ENCODE measurements around the gene PDGFC. TPM values are rescaled to one million over a fixed set of nuclear protein-coding genes. Genes with fewer than 3 reads are reported as not detected.

Gene PDGFC
- total and polyA plus RNA-seq, 2 of the 13 experiments (the other 11 are each of a cell fraction or from before 2014, with no cell fraction given): 4.6 to 9.1 TPM

DNA sequence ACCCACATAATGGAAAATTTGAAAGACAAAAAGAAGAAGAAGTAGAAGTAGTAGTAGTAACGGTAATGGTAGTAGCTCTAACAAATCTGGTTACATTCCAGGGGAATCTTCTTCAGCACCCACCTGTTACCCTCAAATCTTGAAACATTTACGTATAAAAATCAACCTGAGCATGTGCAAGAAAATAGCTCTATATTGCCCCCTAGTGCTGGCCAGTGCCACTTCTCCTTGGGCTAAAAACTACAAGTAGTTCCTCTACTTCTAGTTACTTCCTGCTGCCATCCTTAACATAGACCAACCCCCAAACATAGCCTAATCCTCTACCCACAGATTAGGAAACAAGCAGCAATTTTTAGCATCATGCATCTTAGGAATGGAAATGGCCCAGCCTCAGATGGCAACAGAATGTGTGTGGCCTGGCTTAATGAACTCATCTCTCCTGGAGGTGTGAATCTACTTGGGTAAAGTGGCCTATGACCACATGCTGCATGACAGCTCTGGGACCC, 3.1 kb downstream of the PDGFC start (continued):
- TF ChIP-seq RARG (CRISPR knock-in tag; IDR thresholded peaks at IDR 0.05; ENCODE audit: low read depth) (no peak), ZNF232 (CRISPR knock-in tag; IDR thresholded peaks at IDR 0.05; ENCODE audit: borderline replicate concordance) (no peak), GATAD2A (CRISPR knock-in tag; IDR thresholded peaks at IDR 0.05) (0 out of 2 replicates have a peak, but pooled peaks have one; percentile 26), ELF3 (CRISPR knock-in tag; IDR thresholded peaks at IDR 0.05) (peak; percentile 63; the same call in 1 of the 2 replicates), GRHL1 (CRISPR knock-in tag; conservative IDR thresholded peaks at IDR 0.05) (no peak), SMC3 (IDR thresholded peaks at IDR 0.05; ENCODE audit: low read length) (peak; percentile 83), MXD1 (CRISPR knock-in tag; IDR thresholded peaks at IDR 0.05) (no peak), TEAD2 (CRISPR knock-in tag; IDR thresholded peaks at IDR 0.05) (no peak), CTCF (CRISPR knock-in tag; IDR thresholded peaks at IDR 0.05) (peak; percentile 76), NBN (conservative IDR thresholded peaks at IDR 0.05) (no peak), NONO (IDR thresholded peaks at IDR 0.05) (no peak), NONO (CRISPR knock-in tag; conservative IDR thresholded peaks at IDR 0.05) (no peak), ADNP (CRISPR knock-in tag; IDR thresholded peaks at IDR 0.05) (no peak), MAFF (IDR thresholded peaks at IDR 0.05; ENCODE audit: low read depth, low read length) (no peak), HOXA5 (CRISPR knock-in tag; IDR thresholded peaks at IDR 0.05) (no peak), RBFOX2 (IDR thresholded peaks at IDR 0.05; ENCODE audit: low read depth, low read length) (no peak), ZNF263 (CRISPR knock-in tag; IDR thresholded peaks at IDR 0.05) (no peak), ARID4A (CRISPR knock-in tag; IDR thresholded peaks at IDR 0.05; ENCODE audit: borderline replicate concordance) (no peak), TSC22D2 (CRISPR knock-in tag; IDR thresholded peaks at IDR 0.05; ENCODE audit: borderline replicate concordance) (no peak), ZNF20 (CRISPR knock-in tag; IDR thresholded peaks at IDR 0.05) (no peak), STAG1 (CRISPR knock-in tag; IDR thresholded peaks at IDR 0.05) (peak; percentile 72), ZFX (CRISPR knock-in tag; IDR thresholded peaks at IDR 0.05; ENCODE audit: low read depth) (peak; percentile 34; the same call in 1 of the 2 replicates)
- TF ChIP-seq, protein P1, sequence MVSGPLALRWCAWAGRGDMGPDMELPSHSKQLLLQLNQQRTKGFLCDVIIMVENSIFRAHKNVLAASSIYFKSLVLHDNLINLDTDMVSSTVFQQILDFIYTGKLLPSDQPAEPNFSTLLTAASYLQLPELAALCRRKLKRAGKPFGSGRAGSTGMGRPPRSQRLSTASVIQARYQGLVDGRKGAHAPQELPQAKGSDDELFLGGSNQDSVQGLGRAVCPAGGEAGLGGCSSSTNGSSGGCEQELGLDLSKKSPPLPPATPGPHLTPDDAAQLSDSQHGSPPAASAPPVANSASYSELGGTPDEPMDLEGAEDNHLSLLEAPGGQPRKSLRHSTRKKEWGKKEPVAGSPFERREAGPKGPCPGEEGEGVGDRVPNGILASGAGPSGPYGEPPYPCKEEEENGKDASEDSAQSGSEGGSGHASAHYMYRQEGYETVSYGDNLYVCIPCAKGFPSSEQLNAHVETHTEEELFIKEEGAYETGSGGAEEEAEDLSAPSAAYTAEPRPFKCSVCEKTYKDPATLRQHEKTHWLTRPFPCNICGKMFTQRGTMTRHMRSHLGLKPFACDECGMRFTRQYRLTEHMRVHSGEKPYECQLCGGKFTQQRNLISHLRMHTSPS (CRISPR knock-in tag; IDR thresholded peaks at IDR 0.05; ENCODE audit: low read depth): no peak

Data from HepG2 (cell line).